AG04449 (cell line): ENCODE measurements around the gene NFATC3.

ENCODE experiments used
- CTCF ChIA-PET: fragments of 350-600 bp; formaldehyde crosslinking; extraction: SDS; loops from one replicate; lab custom pipeline; 2021; ENCODE audit warnings: antibody characterized with exemption; lab: Yijun Ruan, JAX
- POLR2A ChIA-PET: fragments of 400-600, 350-600 bp; formaldehyde crosslinking; extraction: SDS; loops from one replicate; lab custom pipeline; 2020; ENCODE audit warnings: antibody characterized with exemption, inconsistent platforms; lab: Yijun Ruan, JAX
- DNase-seq: peaks from one replicate; pipeline ENCODE4 v3.0.0-alpha.2; 2010; ENCODE audit warnings: low read depth, low spot score
- H3K4me3 ChIP-seq: 2 replicates; pipeline ENCODE4 v1.5.1; 2011; ENCODE audit warnings: low read depth, mild to moderate bottlenecking, control low read depth, low read length
- TF ChIP-seq, protein P1 (sequence below): IDR thresholded peaks from one replicate; pipeline ENCODE4 v1.5.1; 2011; ENCODE audit warnings: mild to moderate bottlenecking, moderate library complexity, low read length, control low read depth, inconsistent platforms; ENCODE audit not compliant: insufficient read depth; ENCODE audit errors: missing control alignments

NFATC3 gene

DNA sequence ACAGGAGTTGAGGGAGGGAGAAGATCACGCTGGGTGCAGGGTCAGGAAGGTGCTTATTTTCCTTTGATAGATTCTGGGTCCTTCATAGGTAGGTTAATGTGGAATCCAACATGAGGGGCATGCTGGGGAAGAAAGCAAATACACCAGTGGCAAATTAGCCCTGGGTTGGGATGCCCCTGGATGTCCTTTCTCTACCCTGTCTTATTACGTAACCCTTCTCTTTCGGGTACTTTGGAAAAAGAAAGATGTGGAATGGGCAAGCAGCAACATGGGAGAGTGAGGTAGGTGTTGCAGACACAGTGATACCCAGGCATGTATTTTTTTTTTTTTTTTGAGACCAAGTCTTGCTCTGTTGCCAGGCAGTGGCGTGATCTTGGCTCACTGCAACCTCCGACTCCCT lies 188.3 kb downstream of the NFATC3 start:
- ChIA-PET POLR2A (interaction anchor here (1.1 to 1.2 kb wide), 2 partner anchors 9 kb away, joined by 3 to 4 read pairs; partner anchors contain the start of gene SLC7A6), CTCF (interaction anchor here (1.4 to 14.7 kb wide), 3 partner anchors 11 to 56 kb away, joined by 3 to 126 read pairs (median 19); partner anchors contain the start of gene SLC7A6)
- DNase-seq, result no peak
- TF ChIP-seq, protein P1, sequence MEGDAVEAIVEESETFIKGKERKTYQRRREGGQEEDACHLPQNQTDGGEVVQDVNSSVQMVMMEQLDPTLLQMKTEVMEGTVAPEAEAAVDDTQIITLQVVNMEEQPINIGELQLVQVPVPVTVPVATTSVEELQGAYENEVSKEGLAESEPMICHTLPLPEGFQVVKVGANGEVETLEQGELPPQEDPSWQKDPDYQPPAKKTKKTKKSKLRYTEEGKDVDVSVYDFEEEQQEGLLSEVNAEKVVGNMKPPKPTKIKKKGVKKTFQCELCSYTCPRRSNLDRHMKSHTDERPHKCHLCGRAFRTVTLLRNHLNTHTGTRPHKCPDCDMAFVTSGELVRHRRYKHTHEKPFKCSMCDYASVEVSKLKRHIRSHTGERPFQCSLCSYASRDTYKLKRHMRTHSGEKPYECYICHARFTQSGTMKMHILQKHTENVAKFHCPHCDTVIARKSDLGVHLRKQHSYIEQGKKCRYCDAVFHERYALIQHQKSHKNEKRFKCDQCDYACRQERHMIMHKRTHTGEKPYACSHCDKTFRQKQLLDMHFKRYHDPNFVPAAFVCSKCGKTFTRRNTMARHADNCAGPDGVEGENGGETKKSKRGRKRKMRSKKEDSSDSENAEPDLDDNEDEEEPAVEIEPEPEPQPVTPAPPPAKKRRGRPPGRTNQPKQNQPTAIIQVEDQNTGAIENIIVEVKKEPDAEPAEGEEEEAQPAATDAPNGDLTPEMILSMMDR, result no peak
- H3K4me3 ChIP-seq, result no peak overlapping the region

DNA sequence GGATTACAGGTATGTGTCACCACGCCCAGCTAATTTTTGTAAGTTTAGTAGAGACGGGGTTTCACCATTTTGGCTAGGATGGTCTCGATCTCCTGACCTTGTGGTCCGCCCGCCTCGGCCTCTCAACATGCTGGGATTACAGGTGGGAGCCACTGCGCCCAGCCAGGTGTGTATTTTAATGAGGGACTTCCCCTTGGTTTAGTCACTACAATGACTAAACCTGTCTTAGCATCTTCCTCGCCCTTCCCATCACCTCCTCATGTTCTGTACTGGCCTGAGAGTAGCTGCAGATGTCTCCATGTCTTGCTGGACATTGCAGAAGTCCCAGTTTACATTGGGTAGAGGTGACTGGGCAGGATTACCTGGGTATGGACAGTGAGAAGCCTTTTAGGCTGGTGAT lies 188.7 kb downstream of the NFATC3 start:
- H3K4me3 ChIP-seq, result no peak overlapping the region
- CTCF ChIA-PET, result interaction anchor here (0.7 to 14.7 kb wide), 4 partner anchors 12 to 45 kb away, joined by 3 to 126 read pairs (median 4); partner anchors contain the start of gene SLC7A6
- POLR2A ChIA-PET, result interaction anchor here (0.5 kb wide), 1 partner anchor 108 kb away, joined by 3 read pairs; no protein-coding TSS in a partner anchor
- DNase-seq, result no peak
- TF ChIP-seq, protein P1, result no peak

DNA sequence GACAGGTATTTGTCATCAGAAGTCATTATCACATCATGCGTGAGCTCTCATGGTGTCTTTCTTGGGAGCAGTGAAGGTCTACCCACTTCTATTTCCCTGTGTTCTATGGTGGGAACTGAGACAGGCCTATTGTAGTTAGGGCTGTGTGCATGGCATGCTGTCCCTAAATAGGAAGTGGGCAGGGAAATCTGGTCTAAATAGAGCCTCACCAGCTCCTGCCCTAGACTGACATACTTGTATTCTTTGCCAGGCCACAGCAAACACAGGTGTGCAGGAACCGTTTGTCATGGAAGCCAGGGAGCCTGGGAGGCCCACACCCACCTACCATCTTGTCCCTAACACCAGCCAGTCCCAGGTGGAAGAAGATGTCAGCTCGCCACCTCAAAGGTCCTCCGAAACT lies 189.3 kb downstream of the NFATC3 start:
- no peak for DNase-seq
- ChIA-PET POLR2A (interaction anchor here (0.5 kb wide), 1 partner anchor 109 kb away, joined by 3 read pairs; no protein-coding TSS in a partner anchor), CTCF (interaction anchor here (0.7 to 14.7 kb wide), 4 partner anchors 11 to 46 kb away, joined by 3 to 126 read pairs (median 4); partner anchors contain the start of gene SLC7A6)
- H3K4me3 ChIP-seq, result no peak overlapping the region
- TF ChIP-seq, protein P1, result no peak

DNA sequence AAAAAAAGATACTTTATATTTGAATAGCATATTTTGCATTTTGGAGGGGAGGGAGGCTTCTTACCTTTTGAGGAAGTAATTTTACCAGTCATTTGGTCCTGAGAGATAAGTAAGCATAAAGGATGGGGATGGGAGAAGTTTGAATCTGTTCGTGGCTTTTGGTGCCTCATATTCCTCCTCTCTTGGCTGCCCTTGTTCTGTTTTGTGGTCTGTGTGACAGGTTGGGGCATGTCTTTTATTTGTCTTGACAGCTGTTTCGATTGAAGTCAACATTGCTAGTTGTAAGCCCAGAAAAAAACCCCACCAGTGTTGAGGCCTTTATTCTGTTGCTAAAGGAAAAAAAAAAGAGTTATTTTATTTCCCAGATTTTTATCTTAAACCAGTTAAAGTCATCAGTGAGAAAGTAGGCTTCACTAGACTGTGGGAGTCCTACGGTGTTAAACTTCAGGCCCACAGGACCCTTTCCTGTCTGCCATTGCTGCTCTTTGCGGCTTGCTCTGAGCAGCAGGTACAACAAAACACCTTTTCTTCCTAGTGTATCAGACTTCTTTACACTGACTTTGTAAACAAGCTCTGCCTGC lies 190.5 kb downstream of the NFATC3 start:
- ChIA-PET CTCF (interaction anchor here (0.7 to 14.7 kb wide), 4 partner anchors 12 to 52 kb away, joined by 3 to 126 read pairs (median 3); partner anchors contain the start of gene SLC7A6), POLR2A (no interaction called here)
- no peak overlapping the region for H3K4me3 ChIP-seq

DNA sequence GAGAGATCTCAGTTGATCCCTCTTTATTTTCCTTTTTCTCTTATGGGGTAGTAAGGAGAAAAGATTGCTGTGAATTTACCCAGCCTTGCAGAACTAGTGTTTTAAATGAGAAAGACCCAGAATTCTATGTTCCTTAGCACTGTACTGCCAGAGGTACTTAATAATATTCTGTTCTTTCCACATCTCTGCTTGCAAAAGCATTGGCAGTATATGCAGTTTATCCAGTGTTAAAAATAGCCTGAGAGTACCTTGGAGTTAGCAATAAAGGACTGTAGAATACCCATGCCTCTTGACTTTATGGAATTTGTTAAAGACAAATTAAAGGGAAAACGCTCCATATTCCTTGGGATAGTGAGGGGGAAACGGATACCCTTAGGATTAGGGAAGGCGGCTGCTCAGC lies 191.1 kb downstream of the NFATC3 start:
- no peak for DNase-seq
- CTCF ChIA-PET, result interaction anchor here (0.7 to 14.7 kb wide), 4 partner anchors 12 to 52 kb away, joined by 3 to 126 read pairs (median 3); partner anchors contain the start of gene SLC7A6
- TF ChIP-seq, protein P1, result no peak
- POLR2A ChIA-PET, result no interaction called here
- H3K4me3 ChIP-seq, result no peak overlapping the region

More for the DNA sequence above, 190.5 kb downstream of the NFATC3 start:
- no peak for DNase-seq
- TF ChIP-seq, protein P1, result no peak
